ENCODE results near the gene QPCTL.

The QPCTL gene

GRCh38 chr19:45668342-45668871 is 24.1 kb upstream of the QPCTL start:
- H2BK5ac ChIP-seq (ENCODE audit: low read depth, low read length, poor library complexity): no peak overlapping the region
- H3K79me1 ChIP-seq (ENCODE audit: low read length): peaks cover 2% of the 10 kb centered on the region
- no peak overlapping the region for H2BK12ac ChIP-seq (ENCODE audit: low read length)
- H3K27ac ChIP-seq (ENCODE audit: low read depth, low read length): no peak overlapping the region
- H4K91ac ChIP-seq (ENCODE audit: low read depth, low read length): no peak overlapping the region
- peak in 1 of 2 donors; percentile 46 for DNase-seq
- no CpG with 5 or more reads among the region's 19 CpGs for WGBS (ENCODE audit: extremely low coverage, insufficient coverage, insufficient read length)
- H2AK5ac ChIP-seq (ENCODE audit: low read length): no peak overlapping the region
- no peak overlapping the region for H3K18ac ChIP-seq (ENCODE audit: low read length)
- H4K12ac ChIP-seq (ENCODE audit: low read depth, low read length): no peak overlapping the region
- peaks cover 8% of the 10 kb centered on the region for H3K9me3 ChIP-seq (ENCODE audit: insufficient read depth, low read depth, low read length)
- no peaks in the 10 kb centered on the region for H3K79me2 ChIP-seq (ENCODE audit: control insufficient read depth, insufficient read depth, low read length, poor library complexity)
- H3K27me3 ChIP-seq (ENCODE audit: insufficient read depth, low read length): peaks cover 16% of the 10 kb centered on the region
- no peak overlapping the region for H3K23ac ChIP-seq (ENCODE audit: low read length)
- H3K4me2 ChIP-seq (ENCODE audit: low read length): peak overlapping the region; percentile 44
- H2AFZ ChIP-seq (ENCODE audit: insufficient read depth, low read length, poor library complexity): no peak overlapping the region
- H3K4me1 ChIP-seq (ENCODE audit: control insufficient read depth in 1 of 2, insufficient read depth in 2 of 2, low read length in 2 of 2): peaks cover 11 to 13% of the 10 kb centered on the region in 2 experiments
- H2BK120ac ChIP-seq (ENCODE audit: insufficient read depth, low read length, poor library complexity): no peak overlapping the region
- H3K14ac ChIP-seq (ENCODE audit: low read length): no peak overlapping the region
- H3K9ac ChIP-seq (ENCODE audit: low read length): no peak overlapping the region
- H3K4ac ChIP-seq (ENCODE audit: low read depth, low read length): no peak overlapping the region
- H4K8ac ChIP-seq (ENCODE audit: low read depth, low read length): peak overlapping the region; percentile 11
- H3K36me3 ChIP-seq (ENCODE audit: control insufficient read depth in 1 of 2, insufficient read depth in 2 of 2, low read length in 2 of 2): no peaks in the 10 kb centered on the region
- no peak overlapping the region for H3K4me3 ChIP-seq (ENCODE audit: low read depth, low read length)

DNA sequence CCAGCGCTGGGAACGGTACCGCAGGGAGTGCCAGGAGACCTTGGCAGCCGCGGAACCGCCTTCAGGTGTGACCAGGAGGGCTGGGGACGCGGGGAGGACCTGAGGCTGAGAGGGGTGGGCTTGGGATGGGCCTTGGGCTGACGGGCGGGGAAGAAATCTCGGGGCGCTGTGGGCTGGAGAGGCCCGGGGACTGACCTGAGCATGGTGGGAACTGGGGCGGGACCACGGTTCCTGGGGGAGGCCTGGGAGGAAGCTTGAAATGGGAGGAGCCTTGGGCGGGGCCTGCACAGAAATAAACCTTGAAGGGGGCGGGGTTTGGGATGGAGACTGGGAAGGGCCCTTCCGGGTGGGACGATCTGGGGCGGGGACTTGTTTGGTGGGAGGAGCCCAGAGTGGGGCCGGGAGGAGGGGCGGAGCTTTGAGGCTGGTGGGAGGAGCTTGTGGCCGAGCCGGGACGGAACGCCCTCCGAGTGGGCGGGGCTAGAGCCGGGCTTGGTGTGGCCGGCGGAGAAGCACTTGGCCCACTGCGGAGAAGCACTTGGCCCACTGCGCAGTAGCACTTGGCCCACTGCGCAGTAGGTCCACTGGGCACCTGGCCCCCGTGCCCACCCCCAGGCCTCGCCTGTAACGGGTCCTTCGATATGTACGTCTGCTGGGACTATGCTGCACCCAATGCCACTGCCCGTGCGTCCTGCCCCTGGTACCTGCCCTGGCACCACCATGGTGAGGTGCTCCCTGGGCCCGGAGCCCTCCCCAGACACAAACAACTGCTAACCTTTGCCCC is 21.6 kb upstream of the QPCTL start:
- Histone ChIP-seq H2BK5ac (ENCODE audit: low read depth, low read length, poor library complexity) (no peak overlapping the region), H3K79me1 (ENCODE audit: low read length) (peaks cover 2% of the 10 kb centered on the region), H3K36me3 (ENCODE audit: control insufficient read depth in 1 of 2, insufficient read depth in 2 of 2, low read length in 2 of 2) (no peaks in the 10 kb centered on the region), H3K9me3 (ENCODE audit: insufficient read depth, low read depth, low read length) (peaks cover 5% of the 10 kb centered on the region), H4K12ac (ENCODE audit: low read depth, low read length) (peak overlapping the region; percentile 81), H3K79me2 (ENCODE audit: control insufficient read depth, insufficient read depth, low read length, poor library complexity) (no peaks in the 10 kb centered on the region), H3K14ac (ENCODE audit: low read length) (no peak overlapping the region), H2AFZ (ENCODE audit: insufficient read depth, low read length, poor library complexity) (peak overlapping the region; percentile 17), H3K4me2 (ENCODE audit: low read length) (peak overlapping the region; percentile 3), H3K27ac (ENCODE audit: low read depth, low read length) (no peak overlapping the region), H3K18ac (ENCODE audit: low read length) (peak overlapping the region; percentile 52), H2AK5ac (ENCODE audit: low read length) (no peak overlapping the region), H3K27me3 (ENCODE audit: insufficient read depth, low read length) (peaks cover 16% of the 10 kb centered on the region), H4K8ac (ENCODE audit: low read depth, low read length) (peak overlapping the region; percentile 62), H3K4ac (ENCODE audit: low read depth, low read length) (no peak overlapping the region), H3K9ac (ENCODE audit: low read length) (no peak overlapping the region), H2BK12ac (ENCODE audit: low read length) (peak overlapping the region; percentile 70), H3K4me1 (ENCODE audit: control insufficient read depth in 1 of 2, insufficient read depth in 2 of 2, low read length in 2 of 2) (peaks cover 11 to 13% of the 10 kb centered on the region in 2 experiments), H3K23ac (ENCODE audit: low read length) (no peak overlapping the region), H3K4me3 (ENCODE audit: low read depth, low read length) (no peak overlapping the region), H2BK120ac (ENCODE audit: insufficient read depth, low read length, poor library complexity) (peak overlapping the region; percentile 36), H4K91ac (ENCODE audit: low read depth, low read length) (no peak overlapping the region)
- no CpG with 5 or more reads among the region's 42 CpGs for WGBS (ENCODE audit: extremely low coverage, insufficient coverage, insufficient read length)
- DNase-seq: peak; percentile 77 to 90

- no peak overlapping the region for H3K18ac ChIP-seq (ENCODE audit: low read length)
- H3K4ac ChIP-seq (ENCODE audit: low read depth, low read length): no peak overlapping the region
- no peak overlapping the region for H4K8ac ChIP-seq (ENCODE audit: low read depth, low read length)
- no peak overlapping the region for H2BK5ac ChIP-seq (ENCODE audit: low read depth, low read length, poor library complexity)
- H3K14ac ChIP-seq (ENCODE audit: low read length): no peak overlapping the region
- no peak overlapping the region for H3K9ac ChIP-seq (ENCODE audit: low read length)
- H3K4me2 ChIP-seq (ENCODE audit: low read length): no peak overlapping the region
- H4K91ac ChIP-seq (ENCODE audit: low read depth, low read length): no peak overlapping the region
- H2AK5ac ChIP-seq (ENCODE audit: low read length): no peak overlapping the region
- no peak overlapping the region for H2AFZ ChIP-seq (ENCODE audit: insufficient read depth, low read length, poor library complexity)
- no peak overlapping the region for H2BK120ac ChIP-seq (ENCODE audit: insufficient read depth, low read length, poor library complexity)
- H3K79me1 ChIP-seq (ENCODE audit: low read length): peaks cover 9% of the 10 kb centered on the region
- H3K4me1 ChIP-seq (ENCODE audit: control insufficient read depth in 1 of 2, insufficient read depth in 2 of 2, low read length in 2 of 2): peaks cover 10 to 11% of the 10 kb centered on the region in 2 experiments
- no peak overlapping the region for H4K12ac ChIP-seq (ENCODE audit: low read depth, low read length)
- H2BK12ac ChIP-seq (ENCODE audit: low read length): no peak overlapping the region
- peaks cover 6% of the 10 kb centered on the region for H3K27me3 ChIP-seq (ENCODE audit: insufficient read depth, low read length)
- H3K79me2 ChIP-seq (ENCODE audit: control insufficient read depth, insufficient read depth, low read length, poor library complexity): no peaks in the 10 kb centered on the region
- DNase-seq: no peak
- no CpG with 5 or more reads among the region's 7 CpGs for WGBS (ENCODE audit: extremely low coverage, insufficient coverage, insufficient read length)
- no peak overlapping the region for H3K4me3 ChIP-seq (ENCODE audit: low read depth, low read length)
- no peak overlapping the region for H3K27ac ChIP-seq (ENCODE audit: low read depth, low read length)
- no peak overlapping the region for H3K23ac ChIP-seq (ENCODE audit: low read length)
- H3K9me3 ChIP-seq (ENCODE audit: insufficient read depth, low read depth, low read length): peaks cover 8% of the 10 kb centered on the region
- no peaks in the 10 kb centered on the region for H3K36me3 ChIP-seq (ENCODE audit: control insufficient read depth in 1 of 2, insufficient read depth in 2 of 2, low read length in 2 of 2)
Measured at GRCh38 chr19:45674946-45675345, 17.5 kb upstream of the QPCTL start.

- DNase-seq: peak in 1 of 2 donors; percentile 10
- Histone ChIP-seq H3K9ac (ENCODE audit: low read length) (peak overlapping the region; percentile 55), H3K4me3 (ENCODE audit: low read depth, low read length) (peak overlapping the region; percentile 62), H4K12ac (ENCODE audit: low read depth, low read length) (no peak overlapping the region), H4K8ac (ENCODE audit: low read depth, low read length) (peak overlapping the region; percentile 5), H2BK5ac (ENCODE audit: low read depth, low read length, poor library complexity) (no peak overlapping the region), H3K4me1 (ENCODE audit: control insufficient read depth in 1 of 2, insufficient read depth in 2 of 2, low read length in 2 of 2) (peaks cover 7 to 11% of the 10 kb centered on the region in 2 experiments), H3K27me3 (ENCODE audit: insufficient read depth, low read length) (no peaks in the 10 kb centered on the region), H3K9me3 (ENCODE audit: insufficient read depth, low read depth, low read length) (peaks cover 2% of the 10 kb centered on the region), H3K23ac (ENCODE audit: low read length) (peak overlapping the region; percentile 20), H4K91ac (ENCODE audit: low read depth, low read length) (no peak overlapping the region), H3K14ac (ENCODE audit: low read length) (no peak overlapping the region), H3K4me2 (ENCODE audit: low read length) (peak overlapping the region; percentile 80), H3K4ac (ENCODE audit: low read depth, low read length) (no peak overlapping the region), H2BK12ac (ENCODE audit: low read length) (no peak overlapping the region), H2AK5ac (ENCODE audit: low read length) (no peak overlapping the region), H3K36me3 (ENCODE audit: control insufficient read depth in 1 of 2, insufficient read depth in 2 of 2, low read length in 2 of 2) (no peaks in the 10 kb centered on the region), H3K18ac (ENCODE audit: low read length) (no peak overlapping the region), H3K79me2 (ENCODE audit: control insufficient read depth, insufficient read depth, low read length, poor library complexity) (no peaks in the 10 kb centered on the region), H2AFZ (ENCODE audit: insufficient read depth, low read length, poor library complexity) (peak overlapping the region; percentile 0), H3K79me1 (ENCODE audit: low read length) (peaks cover 9% of the 10 kb centered on the region), H2BK120ac (ENCODE audit: insufficient read depth, low read length, poor library complexity) (no peak overlapping the region), H3K27ac (ENCODE audit: low read depth, low read length) (no peak overlapping the region)
- WGBS (ENCODE audit: extremely low coverage, insufficient coverage, insufficient read length): no CpG with 5 or more reads among the region's 28 CpGs
Measured at GRCh38 chr19:45676851-45677263, 15.6 kb upstream of the QPCTL start.

Data from trophoblast cell (in vitro differentiated cells and primary cell).